GM13976 (cell line): Measurements from ENCODE around the gene RAB27A.
"Not testable (repeated sequence)": the region's sequence is repeated elsewhere in the genome, so short reads cannot be mapped to it uniquely, and the experiment has no call there.

Experiments
- DNase-seq: peaks from one replicate; pipeline ENCODE4 v3.0.0; 2012; ENCODE audit warnings: low spot score
- CTCF ChIP-seq: IDR thresholded peaks from 2 replicates; pipeline ENCODE4 v1.5.1; 2012; ENCODE audit warnings: borderline replicate concordance, mild to moderate bottlenecking; ENCODE audit not compliant: insufficient read depth; ENCODE audit errors: extremely low read depth, missing control alignments, control extremely low read depth
- in situ Hi-C: fragments of 300-500 bp; cut with MboI; formaldehyde crosslinking; loops from one replicate; pipeline ENCODE4 v1.12.0; 2022; ENCODE audit warnings: low sequenced_read_pairs, mixed read lengths, inconsistent platforms; ENCODE audit not compliant: unreplicated experiment

The RAB27A gene

GRCh38 chr15:55320238-55320550 lies 30.6 kb upstream of the RAB27A start:
- in situ Hi-C loops = no loop called here
- DNase-seq = no peak
- TF ChIP-seq CTCF = no peak

DNA sequence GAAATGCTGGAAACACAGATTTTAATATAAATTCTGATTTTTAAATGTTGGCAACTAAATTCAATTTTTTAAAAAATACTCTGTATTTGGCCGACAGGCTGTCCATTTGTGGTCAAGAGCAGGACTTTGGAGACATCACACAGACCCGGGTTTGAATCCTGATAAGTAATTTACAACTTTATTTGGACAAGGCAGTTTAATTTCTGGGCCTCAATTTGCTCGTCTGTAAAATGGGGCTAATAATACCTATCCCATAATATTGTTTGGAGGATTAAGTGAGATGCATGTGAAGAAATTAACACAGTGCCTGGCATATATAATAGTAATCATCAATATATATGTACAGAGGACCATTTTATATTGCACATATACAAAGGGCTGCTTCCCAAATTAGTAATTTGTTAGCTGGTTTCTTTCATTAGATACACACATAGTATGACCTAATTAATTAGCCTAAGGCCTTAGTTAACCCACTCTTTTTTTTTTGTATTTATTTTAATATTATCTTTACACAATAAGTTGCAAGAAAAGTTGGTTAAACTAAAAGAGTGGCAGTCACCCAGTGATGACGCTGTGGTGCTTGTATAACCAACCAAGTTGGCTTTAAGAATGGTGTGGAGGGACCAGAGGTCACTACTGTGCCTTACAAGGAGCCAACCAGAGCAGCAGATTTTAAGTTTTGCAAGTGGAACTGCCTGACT lies 30.1 kb upstream of the RAB27A start:
- peak; percentile 65 for DNase-seq
- TF ChIP-seq CTCF = no peak
- in situ Hi-C loops = no loop called here

DNA sequence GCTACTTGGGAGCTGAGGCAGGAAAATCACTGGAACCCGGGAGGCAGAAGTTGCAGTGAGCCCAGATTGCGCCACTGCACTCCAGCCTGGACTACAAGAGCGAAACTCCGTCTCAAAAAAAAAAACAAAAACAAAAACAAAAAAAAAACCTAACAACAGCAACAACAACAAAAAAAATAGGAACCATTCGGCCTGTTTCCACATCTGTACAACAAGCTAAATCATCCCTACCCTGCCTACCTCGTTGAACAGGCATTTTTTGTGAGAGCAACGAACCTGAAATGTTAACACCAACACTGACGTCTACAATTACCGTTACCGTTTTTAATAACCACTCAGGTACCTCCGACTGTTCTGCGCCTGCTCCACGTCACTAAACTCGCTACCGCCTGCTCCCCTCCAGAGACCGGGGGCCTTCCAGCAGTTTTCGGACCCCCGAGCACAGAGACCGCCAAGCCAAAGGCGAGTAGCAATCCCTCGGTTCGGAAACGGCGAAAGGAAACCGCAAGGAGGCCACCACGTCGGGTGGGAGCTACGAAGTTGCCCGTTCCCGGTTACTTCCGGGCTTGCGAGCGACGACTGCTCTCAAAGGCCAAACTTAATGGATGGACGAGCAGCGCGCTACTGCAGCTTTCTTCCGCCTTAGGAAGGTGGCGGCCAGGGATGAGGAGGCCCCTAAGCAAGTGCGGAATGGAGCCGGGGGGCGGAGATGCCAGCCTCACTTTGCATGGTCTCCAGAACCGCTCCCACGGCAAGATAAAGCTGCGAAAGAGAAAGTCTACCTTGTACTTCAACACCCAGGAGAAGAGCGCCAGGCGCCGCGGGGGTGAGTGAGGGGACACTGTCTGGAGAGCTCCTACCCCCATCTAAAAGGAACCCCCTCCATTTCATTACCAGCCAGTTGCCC lies 29.2 kb upstream of the RAB27A start, which contains the start of the genes PIGB and PIGBOS1:
Gene PIGB (plus strand): TSS at position 635 of the 907 bp plus-strand sequence. CDS start 29 bp downstream, at position 664.
Gene PIGBOS1 (minus strand): TSS at position 536 of the 907 bp plus-strand sequence. CDS start 1,331 bp downstream, outside the sequence.
- no peak for TF ChIP-seq CTCF
- in situ Hi-C loops = no loop called here
- peak; percentile 85 for DNase-seq

DNA sequence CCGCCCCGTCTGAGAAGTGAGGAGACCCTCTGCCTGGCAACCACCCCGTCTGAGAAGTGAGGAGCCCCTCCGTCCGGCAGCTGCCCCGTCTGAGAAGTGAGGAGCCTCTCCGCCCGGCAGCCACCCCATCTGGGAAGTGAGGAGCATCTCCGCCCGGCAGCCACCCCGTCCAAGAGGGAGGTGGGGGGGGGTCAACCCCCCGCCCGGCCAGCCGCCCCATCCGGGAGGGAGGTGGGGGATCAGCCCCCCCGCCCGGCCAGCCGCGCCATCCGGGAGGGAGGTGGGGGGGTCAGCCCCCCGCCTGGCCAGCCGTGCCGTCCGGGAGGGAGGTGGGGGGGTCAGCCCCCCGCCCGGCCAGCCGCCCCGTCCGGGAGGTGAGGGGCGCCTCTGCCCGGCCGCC lies 13.2 kb upstream of the RAB27A start:
- in situ Hi-C loops, DNase-seq: not testable (repeated sequence)

GRCh38 chr15:55297315-55297714 lies 7.7 kb upstream of the RAB27A start:
- no peak for DNase-seq
- in situ Hi-C loops = no loop called here
- TF ChIP-seq CTCF = no peak

- DNase-seq = peak; percentile 83
- in situ Hi-C loops = no loop called here
- peak; percentile 94 for TF ChIP-seq CTCF
Observed at GRCh38 chr15:55290528-55291057, 980 bp upstream of the RAB27A start.
